ENCODE results near the gene PPIP5K2.

PPIP5K2 gene

GRCh38 chr5:103102234-103102633 lies 17.9 kb upstream of the PPIP5K2 start:
- Histone ChIP-seq H3K4me2 (ENCODE audit: low read length, poor library complexity, severe bottlenecking) (no peak overlapping the region), H4K8ac (ENCODE audit: low read length) (no peak overlapping the region), H4K91ac (ENCODE audit: low read length) (no peak overlapping the region), H3K9ac (ENCODE audit: low read length) (no peak overlapping the region), H3K18ac (ENCODE audit: low read depth in 1 of 2, low read length in 2 of 2) (no peak overlapping the region), H3K4me1 (ENCODE audit: control insufficient read depth, insufficient read depth, low read depth, low read length) (peaks cover 2% of the 10 kb centered on the region), H3K27ac (ENCODE audit: low read length, poor library complexity, severe bottlenecking) (no peak overlapping the region), H3K4me3 (ENCODE audit: insufficient read depth in 1 of 2, low read depth in 1 of 2, low read length in 2 of 2) (no peak overlapping the region), H2BK12ac (ENCODE audit: low read length in 2 of 2) (no peak overlapping the region), H2AFZ (ENCODE audit: low read depth, low read length) (no peak overlapping the region), H3K9me3 (ENCODE audit: control insufficient read depth, low read length) (no peaks in the 10 kb centered on the region), H3K36me3 (ENCODE audit: control insufficient read depth in 1 of 2, insufficient read depth in 2 of 2, low read depth in 1 of 2, low read length in 2 of 2) (peaks cover 3 to 28% of the 10 kb centered on the region in 2 experiments), H2BK5ac (ENCODE audit: low read depth, low read length, poor library complexity, severe bottlenecking) (no peak overlapping the region), H3K27me3 (ENCODE audit: control insufficient read depth in 1 of 2, insufficient read depth in 1 of 2, low read length in 2 of 2) (no peaks in the 10 kb centered on the region), H3K4ac (ENCODE audit: low read depth in 1 of 2, low read length in 2 of 2) (no peak overlapping the region), H2BK120ac (ENCODE audit: low read depth, low read length) (no peak overlapping the region), H2AK5ac (ENCODE audit: low read length, severe bottlenecking) (no peak overlapping the region), H2BK15ac (ENCODE audit: low read depth, poor library complexity, severe bottlenecking) (no peak overlapping the region), H3K23ac (ENCODE audit: low read length in 2 of 2) (no peak overlapping the region), H3K79me1 (replicated peaks; ENCODE audit: low read length, poor library complexity, severe bottlenecking) (peaks cover under 1% of the 10 kb centered on the region), H3K14ac (ENCODE audit: low read length in 2 of 2) (no peak overlapping the region)
- 86% methylated on average over 1 of the region's 1 CpG for WGBS
- no peak for DNase-seq

GRCh38 chr5:103108086-103108485 lies 12.0 kb upstream of the PPIP5K2 start:
- H3K27me3 ChIP-seq (ENCODE audit: control insufficient read depth in 1 of 2, insufficient read depth in 1 of 2, low read length in 2 of 2): no peaks in the 10 kb centered on the region
- H4K91ac ChIP-seq (ENCODE audit: low read length): no peak overlapping the region
- no peak overlapping the region for H3K4ac ChIP-seq (ENCODE audit: low read depth in 1 of 2, low read length in 2 of 2)
- no peak overlapping the region for H2BK5ac ChIP-seq (ENCODE audit: low read depth, low read length, poor library complexity, severe bottlenecking)
- H3K4me3 ChIP-seq (ENCODE audit: insufficient read depth in 1 of 2, low read depth in 1 of 2, low read length in 2 of 2): no peak overlapping the region
- H3K9me3 ChIP-seq (ENCODE audit: control insufficient read depth, low read length): no peaks in the 10 kb centered on the region
- no peaks in the 10 kb centered on the region for H3K4me1 ChIP-seq (ENCODE audit: control insufficient read depth, insufficient read depth, low read depth, low read length)
- peaks cover 8% of the 10 kb centered on the region for H3K79me1 ChIP-seq (replicated peaks; ENCODE audit: low read length, poor library complexity, severe bottlenecking)
- H3K27ac ChIP-seq (ENCODE audit: low read length, poor library complexity, severe bottlenecking): no peak overlapping the region
- H2BK120ac ChIP-seq (ENCODE audit: low read depth, low read length): no peak overlapping the region
- H2BK12ac ChIP-seq (ENCODE audit: low read length in 2 of 2): no peak overlapping the region
- H3K14ac ChIP-seq (ENCODE audit: low read length in 2 of 2): no peak overlapping the region
- no peak for DNase-seq
- no peak overlapping the region for H2AFZ ChIP-seq (ENCODE audit: low read depth, low read length)
- no peak overlapping the region for H3K9ac ChIP-seq (ENCODE audit: low read length)
- no peak overlapping the region for H2BK15ac ChIP-seq (ENCODE audit: low read depth, poor library complexity, severe bottlenecking)
- no CpG with 5 or more reads among the region's 2 CpGs for WGBS
- no peak overlapping the region for H2AK5ac ChIP-seq (ENCODE audit: low read length, severe bottlenecking)
- no peak overlapping the region for H3K4me2 ChIP-seq (ENCODE audit: low read length, poor library complexity, severe bottlenecking)
- no peak overlapping the region for H3K23ac ChIP-seq (ENCODE audit: low read length in 2 of 2)
- H4K8ac ChIP-seq (ENCODE audit: low read length): no peak overlapping the region
- H3K18ac ChIP-seq (ENCODE audit: low read depth in 1 of 2, low read length in 2 of 2): no peak overlapping the region
- peaks cover 3 to 17% of the 10 kb centered on the region in 2 experiments for H3K36me3 ChIP-seq (ENCODE audit: control insufficient read depth in 1 of 2, insufficient read depth in 2 of 2, low read depth in 1 of 2, low read length in 2 of 2)

GRCh38 chr5:103109277-103109676 lies 10.8 kb upstream of the PPIP5K2 start:
- Histone ChIP-seq H3K4me1 (ENCODE audit: control insufficient read depth, insufficient read depth, low read depth, low read length) (no peaks in the 10 kb centered on the region), H3K4me3 (ENCODE audit: insufficient read depth in 1 of 2, low read depth in 1 of 2, low read length in 2 of 2) (no peak overlapping the region), H2BK120ac (ENCODE audit: low read depth, low read length) (no peak overlapping the region), H3K9ac (ENCODE audit: low read length) (no peak overlapping the region), H2BK15ac (ENCODE audit: low read depth, poor library complexity, severe bottlenecking) (no peak overlapping the region), H3K4me2 (ENCODE audit: low read length, poor library complexity, severe bottlenecking) (no peak overlapping the region), H4K8ac (ENCODE audit: low read length) (no peak overlapping the region), H3K79me1 (replicated peaks; ENCODE audit: low read length, poor library complexity, severe bottlenecking) (peaks cover 13% of the 10 kb centered on the region), H3K23ac (ENCODE audit: low read length in 2 of 2) (no peak overlapping the region), H4K91ac (ENCODE audit: low read length) (no peak overlapping the region), H3K27ac (ENCODE audit: low read length, poor library complexity, severe bottlenecking) (no peak overlapping the region), H3K14ac (ENCODE audit: low read length in 2 of 2) (no peak overlapping the region), H3K4ac (ENCODE audit: low read depth in 1 of 2, low read length in 2 of 2) (no peak overlapping the region), H2AK5ac (ENCODE audit: low read length, severe bottlenecking) (no peak overlapping the region), H3K9me3 (ENCODE audit: control insufficient read depth, low read length) (no peaks in the 10 kb centered on the region), H2AFZ (ENCODE audit: low read depth, low read length) (no peak overlapping the region), H3K36me3 (ENCODE audit: control insufficient read depth in 1 of 2, insufficient read depth in 2 of 2, low read depth in 1 of 2, low read length in 2 of 2) (peaks cover 0 to 11% of the 10 kb centered on the region in 2 experiments), H3K27me3 (ENCODE audit: control insufficient read depth in 1 of 2, insufficient read depth in 1 of 2, low read length in 2 of 2) (no peaks in the 10 kb centered on the region), H3K18ac (ENCODE audit: low read depth in 1 of 2, low read length in 2 of 2) (no peak overlapping the region), H2BK5ac (ENCODE audit: low read depth, low read length, poor library complexity, severe bottlenecking) (no peak overlapping the region), H2BK12ac (ENCODE audit: low read length in 2 of 2) (no peak overlapping the region)
- DNase-seq: no peak
- no CpG with 5 or more reads among the region's 1 CpG for WGBS

- no peak overlapping the region for H2BK5ac ChIP-seq (ENCODE audit: low read depth, low read length, poor library complexity, severe bottlenecking)
- no peak overlapping the region for H3K4me2 ChIP-seq (ENCODE audit: low read length, poor library complexity, severe bottlenecking)
- no peaks in the 10 kb centered on the region for H3K9me3 ChIP-seq (ENCODE audit: control insufficient read depth, low read length)
- no peak overlapping the region for H3K14ac ChIP-seq (ENCODE audit: low read length in 2 of 2)
- H3K4ac ChIP-seq (ENCODE audit: low read depth in 1 of 2, low read length in 2 of 2): no peak overlapping the region
- H2AK5ac ChIP-seq (ENCODE audit: low read length, severe bottlenecking): no peak overlapping the region
- H2BK12ac ChIP-seq (ENCODE audit: low read length in 2 of 2): no peak overlapping the region
- H2AFZ ChIP-seq (ENCODE audit: low read depth, low read length): no peak overlapping the region
- WGBS: 86% methylated on average over 2 of the region's 2 CpGs
- no peak overlapping the region for H4K8ac ChIP-seq (ENCODE audit: low read length)
- H3K4me3 ChIP-seq (ENCODE audit: insufficient read depth in 1 of 2, low read depth in 1 of 2, low read length in 2 of 2): no peak overlapping the region
- no peak overlapping the region for H3K27ac ChIP-seq (ENCODE audit: low read length, poor library complexity, severe bottlenecking)
- peaks cover 15% of the 10 kb centered on the region for H3K79me1 ChIP-seq (replicated peaks; ENCODE audit: low read length, poor library complexity, severe bottlenecking)
- no peaks in the 10 kb centered on the region for H3K4me1 ChIP-seq (ENCODE audit: control insufficient read depth, insufficient read depth, low read depth, low read length)
- no peak overlapping the region for H3K18ac ChIP-seq (ENCODE audit: low read depth in 1 of 2, low read length in 2 of 2)
- H2BK120ac ChIP-seq (ENCODE audit: low read depth, low read length): no peak overlapping the region
- H3K23ac ChIP-seq (ENCODE audit: low read length in 2 of 2): no peak overlapping the region
- no peak overlapping the region for H4K91ac ChIP-seq (ENCODE audit: low read length)
- no peak for DNase-seq
- peaks cover 0 to 7% of the 10 kb centered on the region in 2 experiments for H3K36me3 ChIP-seq (ENCODE audit: control insufficient read depth in 1 of 2, insufficient read depth in 2 of 2, low read depth in 1 of 2, low read length in 2 of 2)
- no peak overlapping the region for H3K9ac ChIP-seq (ENCODE audit: low read length)
- no peak overlapping the region for H2BK15ac ChIP-seq (ENCODE audit: low read depth, poor library complexity, severe bottlenecking)
- no peaks in the 10 kb centered on the region for H3K27me3 ChIP-seq (ENCODE audit: control insufficient read depth in 1 of 2, insufficient read depth in 1 of 2, low read length in 2 of 2)
Observed at GRCh38 chr5:103110403-103110802, 9.7 kb upstream of the PPIP5K2 start.
